HG02852 (cell line): Measurements from ENCODE around the gene AMBRA1.

Source experiments
- ATAC-seq: cut with Tn5 transposase; IDR thresholded peaks from one replicate; pipeline ENCODE4 v1.9.1; 2021; ENCODE audit warnings: mild to moderate bottlenecking, moderate library complexity; ENCODE audit not compliant: unreplicated experiment

AMBRA1 gene

GRCh38 chr11:46480166-46480726, 113.6 kb downstream of the AMBRA1 start:
- no peak for ATAC-seq

- no peak for ATAC-seq
These were observed 114.2 kb downstream of the AMBRA1 start for GRCh38 chr11:46479601-46480000.

- no peak for ATAC-seq
These were observed 115.6 kb downstream of the AMBRA1 start for GRCh38 chr11:46478196-46478595.

- ATAC-seq: no peak
These were observed 116.7 kb downstream of the AMBRA1 start for GRCh38 chr11:46477136-46477535.

GRCh38 chr11:46475926-46476545, 117.8 kb downstream of the AMBRA1 start:
- ATAC-seq: no peak

GRCh38 chr11:46475051-46475925, 118.5 kb downstream of the AMBRA1 start:
- no peak for ATAC-seq

GRCh38 chr11:46472662-46472994, 121.2 kb downstream of the AMBRA1 start:
- ATAC-seq: no peak

GRCh38 chr11:46471943-46472661, 121.7 kb downstream of the AMBRA1 start:
- no peak for ATAC-seq

GRCh38 chr11:46469926-46470325, 123.9 kb downstream of the AMBRA1 start:
- no peak for ATAC-seq

- no peak for ATAC-seq
These were observed 128.1 kb downstream of the AMBRA1 start for GRCh38 chr11:46465683-46466082.

- no peak for ATAC-seq
These were observed 130.0 kb downstream of the AMBRA1 start for GRCh38 chr11:46463701-46464421.

- no peak for ATAC-seq
These were observed 132.3 kb downstream of the AMBRA1 start for GRCh38 chr11:46461461-46461927.

GRCh38 chr11:46458491-46458890, 135.3 kb downstream of the AMBRA1 start:
- ATAC-seq: no peak

GRCh38 chr11:46457659-46458424, 136.0 kb downstream of the AMBRA1 start:
- no peak for ATAC-seq

- no peak for ATAC-seq
These were observed 136.8 kb downstream of the AMBRA1 start for GRCh38 chr11:46457021-46457420.

GRCh38 chr11:46456269-46457001, 137.4 kb downstream of the AMBRA1 start:
- ATAC-seq: no peak

- no peak for ATAC-seq
These were observed 138.0 kb downstream of the AMBRA1 start for GRCh38 chr11:46455834-46456233.

GRCh38 chr11:46452918-46453517, 140.8 kb downstream of the AMBRA1 start:
- ATAC-seq: no peak

GRCh38 chr11:46451759-46452158, 142.1 kb downstream of the AMBRA1 start:
- ATAC-seq: no peak
